ENCODE measurements around the gene TJP1.

DNA sequence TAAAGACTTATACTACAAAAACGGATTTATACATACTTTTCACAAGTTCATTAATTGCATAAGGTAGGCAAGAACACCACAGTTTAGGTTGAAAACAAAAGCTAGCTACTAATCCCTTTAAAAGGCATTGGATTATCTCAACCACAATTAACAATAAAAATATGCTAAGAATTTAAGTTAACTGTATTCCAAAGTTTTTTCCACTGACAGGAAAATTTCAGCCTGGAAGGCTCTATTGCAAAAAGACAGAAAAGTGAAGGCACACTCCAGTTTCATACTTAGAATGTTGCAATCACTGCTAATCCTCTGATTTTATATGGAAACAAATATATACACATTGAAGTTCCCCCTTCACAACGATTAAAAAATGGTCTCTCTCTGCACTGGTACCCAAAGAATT, 71.5 kb downstream of the TJP1 start:
- TF ChIP-seq EZH2 (IDR thresholded peaks at IDR 0.05; ENCODE audit: insufficient read depth, poor library complexity, severe bottlenecking): no peak
- no peak for TF ChIP-seq EZH2phosphoT487 (IDR thresholded peaks at IDR 0.05; ENCODE audit: insufficient read depth, low read depth)

Data from GM23248 (cell line).